K562 (cell line): Measurements from ENCODE around the gene OPCML. TPM values are rescaled to one million over a fixed set of nuclear protein-coding genes. Genes with fewer than 3 reads are reported as not detected.

Experiments used
- ATAC-seq: fragments of 200-7000 bp; cut with Tn5 transposase; 3 replicates; pipeline ENCODE4 v1.9.1; 2020; ENCODE audit warnings: moderate library complexity
- BruUV-seq: library from RNA; stranded (reverse); fragments of 400-500 nt; replicated peaks from 2 replicates; lab custom pipeline; 2021; lab: Mats Ljungman, UMichigan
- CTCF ChIA-PET: fragments of 300-600 bp; formaldehyde crosslinking; extraction: SDS; loops from one replicate; lab custom pipeline; 2021; ENCODE audit warnings: low intra/inter-chr PET ratio; lab: Yijun Ruan, JAX
- POLR2A ChIA-PET: fragments of 300-600, 350-650 bp; sonication (Branson Sonifier 250); formaldehyde crosslinking; extraction: SDS; loops from one replicate; lab custom pipeline; 2021; ENCODE audit warnings: antibody characterized with exemption, inconsistent platforms; lab: Yijun Ruan, JAX
- DNase-seq, 4 experiments: peaks; one replicate each; pipeline versions ENCODE4 v3.0.0 to v3.0.0-alpha.2; 2011 to 2018; ENCODE audit warnings: low spot score in 3 of 4, mixed read lengths in 3 of 4; ENCODE audit errors: extremely low read depth in 1 of 4
- FAIRE-seq: peaks from 2 replicates; lab custom pipeline; 2011; peaks lifted over from hg19 to GRCh38; lab: Jason Lieb, UNC
- H2AFZ ChIP-seq: 2 replicates; pipeline ENCODE4 v1.6.0; 2011; ENCODE audit warnings: low read depth, low read length, control low read depth, inconsistent platforms
- H3K27ac ChIP-seq: fragments of 200-600 bp; 3 replicates; pipeline ENCODE4 v1.8.0; 2011; ENCODE audit warnings: low read depth, mild to moderate bottlenecking, control low read depth, inconsistent platforms, low read length, moderate library complexity, mixed read lengths; ENCODE audit errors: extremely low read depth
- H3K27me3 ChIP-seq, 2 experiments: fragments of 300-600 bp in 1 of 2; 2 replicates in 1 of 2; 3 replicates in 1 of 2; pipeline versions ENCODE4 v1.6.0 to v1.8.0; 2011; ENCODE audit warnings: inconsistent platforms in 2 of 2, low read length in 2 of 2, mild to moderate bottlenecking in 1 of 2, mixed read lengths in 1 of 2, moderate library complexity in 1 of 2; ENCODE audit not compliant: control insufficient read depth in 2 of 2, insufficient read depth in 2 of 2
- H3K36me3 ChIP-seq: fragments of 300-600 bp; 3 replicates; pipeline ENCODE4 v1.8.0; 2011; ENCODE audit warnings: mild to moderate bottlenecking, low read length, inconsistent platforms; ENCODE audit not compliant: control insufficient read depth, insufficient read depth
- H3K4me1 ChIP-seq, 2 experiments: fragments of 200-600 bp in 1 of 2; replicated peaks in 1 of 2; 2 replicates in 1 of 2; 3 replicates in 1 of 2; pipeline versions ENCODE4 v1.5.1 to v1.8.0; 2011; ENCODE audit warnings: inconsistent platforms in 2 of 2, low read length in 2 of 2, mild to moderate bottlenecking in 1 of 2, mixed read lengths in 1 of 2, moderate library complexity in 1 of 2; ENCODE audit not compliant: control insufficient read depth in 2 of 2, insufficient read depth in 2 of 2
- H3K4me2 ChIP-seq: 2 replicates; pipeline ENCODE4 v1.6.1; 2011; ENCODE audit warnings: low read length, control low read depth, inconsistent platforms, mixed read lengths; ENCODE audit not compliant: insufficient read depth
- H3K4me3 ChIP-seq: fragments of 200-600 bp; sonication (generic), shearing (Covaris generic); 2 replicates; pipeline ENCODE4 v1.5.1; 2016; ENCODE audit warnings: control low read depth, inconsistent platforms
- H3K79me2 ChIP-seq: fragments of 200-600 bp; 3 replicates; pipeline ENCODE4 v1.8.0; 2011; ENCODE audit warnings: low read length, inconsistent platforms; ENCODE audit not compliant: control insufficient read depth, insufficient read depth
- H3K9ac ChIP-seq, 2 experiments: 2 replicates each; pipeline versions ENCODE4 v1.6.0 to v1.6.1; 2011; ENCODE audit warnings: low read depth in 2 of 2, low read length in 2 of 2, control low read depth in 1 of 2, inconsistent platforms in 1 of 2, mild to moderate bottlenecking in 1 of 2, mixed read lengths in 1 of 2; ENCODE audit not compliant: insufficient read depth in 1 of 2
- H3K9me1 ChIP-seq: one replicate; pipeline ENCODE4 v1.6.0; 2011; ENCODE audit warnings: inconsistent platforms, mild to moderate bottlenecking, low read length, moderate library complexity; ENCODE audit not compliant: control insufficient read depth, insufficient read depth
- H3K9me3 ChIP-seq: replicated peaks from 2 replicates; pipeline ENCODE4 v1.5.1; 2011; ENCODE audit warnings: low read depth, low read length, inconsistent platforms; ENCODE audit not compliant: control insufficient read depth, insufficient read depth
- H4K20me1 ChIP-seq: replicated peaks from 2 replicates; pipeline ENCODE4 v1.6.1; 2011; ENCODE audit warnings: low read length, inconsistent platforms, mixed read lengths; ENCODE audit not compliant: control insufficient read depth, insufficient read depth
- ETS1 ChIP-seq: conservative IDR thresholded peaks from 2 replicates; pipeline ENCODE4 v1.6.1; 2011; ENCODE audit warnings: low read depth, mild to moderate bottlenecking, low read length; ENCODE audit not compliant: control insufficient read depth
- MTA2 ChIP-seq: fragments of 450-650 bp; IDR thresholded peaks from 2 replicates; pipeline ENCODE4 v1.6.1; 2016; ENCODE audit warnings: low read depth
- NFE2 ChIP-seq: IDR thresholded peaks from 2 replicates; pipeline ENCODE4 v1.6.1; 2014; ENCODE audit warnings: antibody characterized with exemption, low read depth
- RBM15 ChIP-seq: fragments of 200-400 bp; formaldehyde crosslinking; IDR thresholded peaks from 2 replicates; pipeline ENCODE4 v1.6.1; 2018; ENCODE audit warnings: mild to moderate bottlenecking, low read length, moderate library complexity; ENCODE audit not compliant: insufficient read depth
- RBM17 ChIP-seq: fragments of 200-400 bp; formaldehyde crosslinking; IDR thresholded peaks from 2 replicates; pipeline ENCODE4 v1.6.1; 2017; ENCODE audit warnings: low read depth, mild to moderate bottlenecking, low read length, borderline replicate concordance
- SPI1 ChIP-seq: IDR thresholded peaks from 2 replicates; pipeline ENCODE4 v1.6.1; 2011; ENCODE audit warnings: low read depth, low read length, control low read depth, borderline replicate concordance
- TCF15 ChIP-seq: fragments of 250-450 bp; sonication (Bioruptor Pico); IDR thresholded peaks from 2 replicates; pipeline ENCODE4 v1.8.0; 2022; ENCODE audit warnings: moderate library complexity, mild to moderate bottlenecking, inconsistent platforms
- TEAD2 ChIP-seq: fragments of 450-650 bp; IDR thresholded peaks from 2 replicates; pipeline ENCODE4 v1.6.1; 2016; ENCODE audit warnings: missing genetic modification characterization, control low read depth, missing compliant biosample characterization
- THAP7 ChIP-seq: fragments of 250-450 bp; sonication (Bioruptor Pico); IDR thresholded peaks from 2 replicates; pipeline ENCODE4 v1.5.0; 2021
- UBTF ChIP-seq, 2 experiments: IDR thresholded peaks; 2 replicates each; pipeline ENCODE4 v1.6.1; 2012; ENCODE audit warnings: improper control_type of control experiment in 2 of 2, low read depth in 2 of 2, low read length in 2 of 2, borderline replicate concordance in 1 of 2
- WGBS: fragments of 100-300 bp; shearing (Covaris generic); methylation state at CpG from one replicate; pipeline ENCODE4 v1.1.6; 2016; ENCODE audit warnings: low coverage, mixed read lengths; ENCODE audit not compliant: insufficient coverage; ENCODE audit errors: missing lambda C conversion rate; 5-methylcytosine and 5-hydroxymethylcytosine counted together
- in situ Hi-C: fragments of 300-500 bp; cut with MboI; formaldehyde crosslinking; loops from 4 replicates; pipeline ENCODE4 v1.15.0; 2018; ENCODE audit warnings: inconsistent platforms, mixed read lengths
- intact Hi-C: fragments of 100-400 bp; cut with micrococcal nuclease; formaldehyde crosslinking; loops from 2 replicates; pipeline ENCODE4 v1.14.2; 2022
- polyA plus RNA-seq, 8 experiments: library from polyadenylated mRNA; depleted of rRNA in 4 of 8; stranded (reverse) in 5 of 8; unstranded in 3 of 8; fragments of >200 nt; fragmentation: Nextera tagmentation in 2 of 8; fragmentation: Illumina TruSeq in 1 of 8; extraction: Ambion mirVana in 2 of 8; extraction: Trizol in 1 of 8; gene quantifications; 2 replicates each; pipeline versions ENCODE4 v1.2.1 to v1.2.3, GENCODE V29; 2011 to 2014; ENCODE audit warnings: inconsistent platforms in 1 of 8, missing spikeins in 1 of 8
- total RNA-seq, 7 experiments: library from RNA; depleted of rRNA in 6 of 7; stranded (reverse); fragments of >200 nt in 6 of 7; fragmentation: Illumina TruSeq in 2 of 7; extraction: Trizol in 2 of 7; gene quantifications; 2 replicates each; pipeline versions ENCODE4 v1.2.1 to v1.2.3, GENCODE V29; 2011 to 2021; ENCODE audit warnings: low replicate concordance in 1 of 7

OPCML gene
- total and polyA plus RNA-seq, 9 of the 15 experiments (the other 6 are each of a cell fraction or from before 2014, with no cell fraction given): not detected

GRCh38 chr11:133339495-133340140 lies 192.7 kb downstream of the OPCML start:
- in situ Hi-C loops: no loop called here
- H2AFZ ChIP-seq: no peak overlapping the region
- no peak for DNase-seq
- no TSS peak for BruUV-seq
- H3K4me1 ChIP-seq: no peaks in the 10 kb centered on the region
- no peak overlapping the region for H3K4me3 ChIP-seq
- POLR2A ChIA-PET: no interaction called here
- no peaks in the 10 kb centered on the region for H3K79me2 ChIP-seq
- 0% methylated on average over 4 of the region's 5 CpGs for WGBS
- FAIRE-seq: no peak
- TF ChIP-seq SPI1 (no peak), MTA2 (no peak), NFE2 (no peak)
- intact Hi-C loops: no loop called here
- no peaks in the 10 kb centered on the region for H3K9me1 ChIP-seq
- H3K27ac ChIP-seq: no peak overlapping the region
- no peak overlapping the region for H3K9ac ChIP-seq
- no peaks in the 10 kb centered on the region for H3K36me3 ChIP-seq
- H4K20me1 ChIP-seq: no peaks in the 10 kb centered on the region
- H3K4me2 ChIP-seq: no peak overlapping the region
- ATAC-seq: no peak
- CTCF ChIA-PET: no interaction called here
- no peaks in the 10 kb centered on the region for H3K27me3 ChIP-seq
- no peaks in the 10 kb centered on the region; the same call in 1 of the 2 replicates for H3K9me3 ChIP-seq

- Histone ChIP-seq H3K27me3 (no peaks in the 10 kb centered on the region), H3K4me3 (no peak overlapping the region), H3K9ac (no peak overlapping the region), H3K4me2 (no peak overlapping the region), H3K4me1 (no peaks in the 10 kb centered on the region), H3K36me3 (no peaks in the 10 kb centered on the region), H3K79me2 (no peaks in the 10 kb centered on the region), H4K20me1 (no peaks in the 10 kb centered on the region), H3K9me1 (no peaks in the 10 kb centered on the region), H3K27ac (no peak overlapping the region), H2AFZ (no peak overlapping the region), H3K9me3 (no peaks in the 10 kb centered on the region; the same call in 1 of the 2 replicates)
- ChIA-PET POLR2A (no interaction called here), CTCF (no interaction called here)
- FAIRE-seq (no peak), DNase-seq (no peak), ATAC-seq (no peak)
- 0% methylated on average over 2 of the region's 2 CpGs for WGBS
- no TSS peak for BruUV-seq
- intact Hi-C loops (no loop called here), in situ Hi-C loops (no loop called here)
- TF ChIP-seq TCF15 (CRISPR knock-in tag): no peak
- TF ChIP-seq ETS1: no peak
- TF ChIP-seq THAP7 (CRISPR knock-in tag): no peak
- TF ChIP-seq RBM15: no peak
- TF ChIP-seq RBM17: no peak
- no peak for TF ChIP-seq TEAD2 (tag)
- TF ChIP-seq UBTF (IDR thresholded peaks at IDR 0.05; ENCODE audit: borderline replicate concordance in 1 of 2, low read depth in 2 of 2, low read length in 2 of 2): no peak
These were observed 193.7 kb downstream of the OPCML start for GRCh38 chr11:133338588-133338987.
